Esophagus muscularis mucosa (tissue), 4 donors: ENCODE data around the gene NPHP4.
"Not testable (repeated sequence)": the region's sequence is repeated elsewhere in the genome, so short reads cannot be mapped to it uniquely, and the experiment has no call there.

Experiments used
- EP300 ChIP-seq: sonication (generic); formaldehyde crosslinking; IDR thresholded peaks from one replicate; pipeline ENCODE4 v1.6.1; 2017; ENCODE audit warnings: antibody characterized with exemption
- POLR2A ChIP-seq: fragments of 450-650 bp; IDR thresholded peaks from one replicate; pipeline ENCODE4 v1.6.1; 2017; ENCODE audit warnings: antibody characterized with exemption, moderate library complexity, mild to moderate bottlenecking, low read depth
- POLR2AphosphoS5 ChIP-seq, 2 donors: sonication (generic); formaldehyde crosslinking; IDR thresholded peaks; one replicate each; pipeline ENCODE4 v1.6.1; 2017; ENCODE audit warnings: antibody characterized with exemption in 2 of 2
- TF ChIP-seq, protein P1 (sequence below), 3 experiments: fragments of 200-600 bp in 2 of 3; fragments of 450-650 bp in 1 of 3; sonication (generic) in 2 of 3; IDR thresholded peaks; one replicate each; pipeline ENCODE4 v1.5.1; 2017 to 2019; ENCODE audit warnings: antibody characterized with exemption in 3 of 3, mild to moderate bottlenecking in 2 of 3, moderate library complexity in 1 of 3

DNA sequence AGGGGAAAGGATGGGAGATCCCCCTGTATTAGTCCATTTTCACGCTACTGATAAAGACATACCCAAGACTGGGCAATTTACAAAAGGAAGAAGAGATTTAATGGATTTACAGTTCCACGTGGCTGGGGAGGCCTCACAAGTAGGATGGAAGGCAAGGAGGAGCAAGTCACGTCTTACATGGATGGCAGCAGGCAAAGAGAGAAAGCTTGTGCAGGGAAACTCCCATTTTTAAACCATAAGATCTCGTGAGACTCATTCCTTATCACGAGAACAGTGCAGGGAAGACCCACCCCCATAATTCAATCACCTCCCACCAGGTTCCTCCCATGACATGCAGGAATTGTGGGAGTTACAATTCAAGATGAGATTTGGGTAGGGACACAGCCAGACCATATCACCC is 138.4 kb downstream of the NPHP4 start:
- TF ChIP-seq POLR2A; POLR2AphosphoS5 (IDR thresholded peaks at IDR 0.05); EP300: not testable (repeated sequence)
- TF ChIP-seq, protein P1, sequence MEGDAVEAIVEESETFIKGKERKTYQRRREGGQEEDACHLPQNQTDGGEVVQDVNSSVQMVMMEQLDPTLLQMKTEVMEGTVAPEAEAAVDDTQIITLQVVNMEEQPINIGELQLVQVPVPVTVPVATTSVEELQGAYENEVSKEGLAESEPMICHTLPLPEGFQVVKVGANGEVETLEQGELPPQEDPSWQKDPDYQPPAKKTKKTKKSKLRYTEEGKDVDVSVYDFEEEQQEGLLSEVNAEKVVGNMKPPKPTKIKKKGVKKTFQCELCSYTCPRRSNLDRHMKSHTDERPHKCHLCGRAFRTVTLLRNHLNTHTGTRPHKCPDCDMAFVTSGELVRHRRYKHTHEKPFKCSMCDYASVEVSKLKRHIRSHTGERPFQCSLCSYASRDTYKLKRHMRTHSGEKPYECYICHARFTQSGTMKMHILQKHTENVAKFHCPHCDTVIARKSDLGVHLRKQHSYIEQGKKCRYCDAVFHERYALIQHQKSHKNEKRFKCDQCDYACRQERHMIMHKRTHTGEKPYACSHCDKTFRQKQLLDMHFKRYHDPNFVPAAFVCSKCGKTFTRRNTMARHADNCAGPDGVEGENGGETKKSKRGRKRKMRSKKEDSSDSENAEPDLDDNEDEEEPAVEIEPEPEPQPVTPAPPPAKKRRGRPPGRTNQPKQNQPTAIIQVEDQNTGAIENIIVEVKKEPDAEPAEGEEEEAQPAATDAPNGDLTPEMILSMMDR (IDR thresholded peaks at IDR 0.05): not testable (repeated sequence)
